Kidney (tissue), 14 donors: ENCODE data around the gene CNGA2. TPM values are rescaled to one million over a fixed set of nuclear protein-coding genes. Genes with fewer than 3 reads are reported as not detected.

Experiments used
- DNase-seq, 5 donors: peaks; one replicate each; pipeline ENCODE4 v3.0.0-alpha.2; 2013 to 2020
- FAIRE-seq: peaks from 2 replicates; lab custom pipeline; 2012; peaks lifted over from hg19 to GRCh38; lab: Jason Lieb, UNC
- H3K27ac ChIP-seq, 2 donors: one replicate each; pipeline ENCODE4 v1.7.0; 2013; ENCODE audit warnings: low read depth in 2 of 2, low read length in 2 of 2, inconsistent platforms in 1 of 2
- H3K27me3 ChIP-seq: one replicate; pipeline ENCODE4 v1.7.1; 2013; ENCODE audit warnings: low read length, inconsistent platforms; ENCODE audit not compliant: control insufficient read depth, insufficient read depth
- H3K36me3 ChIP-seq, 3 donors: one replicate each; pipeline versions ENCODE4 v1.7.0 to v1.7.1; 2013; ENCODE audit warnings: low read length in 3 of 3, control low read depth in 1 of 3, inconsistent platforms in 1 of 3; ENCODE audit not compliant: insufficient read depth in 3 of 3, control insufficient read depth in 2 of 3
- H3K4me1 ChIP-seq, 3 donors: one replicate each; pipeline versions ENCODE4 v1.7.0 to v1.7.1; 2013; ENCODE audit warnings: low read length in 3 of 3, inconsistent platforms in 1 of 3, low read depth in 1 of 3; ENCODE audit not compliant: control insufficient read depth in 2 of 3, insufficient read depth in 2 of 3
- H3K4me3 ChIP-seq, 3 donors: one replicate each; pipeline versions ENCODE4 v1.7.0 to v1.8.1; 2013; ENCODE audit warnings: low read length in 3 of 3, control low read depth in 1 of 3, inconsistent platforms in 1 of 3
- H3K9ac ChIP-seq, 3 donors: one replicate each; pipeline versions ENCODE4 v1.7.0 to v1.7.1; 2013; ENCODE audit warnings: low read length in 3 of 3, control low read depth in 1 of 3, inconsistent platforms in 1 of 3
- H3K9me3 ChIP-seq, 3 donors: one replicate each; pipeline versions ENCODE4 v1.7.0 to v1.7.1; 2013; ENCODE audit warnings: low read length in 3 of 3, control low read depth in 1 of 3, inconsistent platforms in 1 of 3; ENCODE audit not compliant: control insufficient read depth in 2 of 3, insufficient read depth in 1 of 3
- CTCF ChIP-seq: IDR thresholded peaks from 3 replicates; pipeline ENCODE4 v1.5.1; 2012; ENCODE audit warnings: mild to moderate bottlenecking, moderate library complexity, borderline replicate concordance; ENCODE audit not compliant: insufficient read depth; ENCODE audit errors: extremely low read depth
- intact Hi-C: fragments of 100-400 bp; cut with DNase I; formaldehyde crosslinking; loops from one replicate; pipeline ENCODE4 v1.11.1; 2022
- polyA plus RNA-seq: library from polyadenylated mRNA; stranded (reverse); fragments of 350-450 nt; fragmentation: Illumina TruSeq; extraction: RNeasy Lipid Tissue Mini Kit (QIAGEN cat#74804); gene quantifications from one replicate; pipeline ENCODE4 v1.2.3, GENCODE V29; 2014; ENCODE audit warnings: low read depth, low replicate concordance; ENCODE audit not compliant: insufficient read depth
- total RNA-seq: library from RNA; stranded (reverse); fragmentation: NEBNext Ultra II Directional; extraction: Animal tissue kit (Norgen Biotek cat#: 25700); gene quantifications from one replicate; pipeline ENCODE4 v1.2.1, GENCODE V29; 2021
- donor health status: control.
- donor health status: control.
- donor health status: control.
- donor health status: control.
- donor health status: control.
- donor health status: DM: yes; HTN: yes; CAD: no.
- donor health status: Normal renal cell carcinoma (clear cell type).

Gene CNGA2
- total and polyA plus RNA-seq, 2 donors from 2014 or later = not detected

- TF ChIP-seq CTCF = no peak
- intact Hi-C loops = no loop called here
- H3K4me1 ChIP-seq = no peaks in the 10 kb centered on the region
- H3K4me3 ChIP-seq = no peak overlapping the region
- FAIRE-seq = no peak
- no peaks in the 10 kb centered on the region for H3K9me3 ChIP-seq
- H3K9ac ChIP-seq = no peak overlapping the region
- no peaks in the 10 kb centered on the region for H3K36me3 ChIP-seq
- no peaks in the 10 kb centered on the region for H3K27me3 ChIP-seq
- peak in 2 of 5 donors; percentile 8 to 18 for DNase-seq
- no peak overlapping the region for H3K27ac ChIP-seq
These were observed 11.3 kb upstream of the CNGA2 start for GRCh38 chrX:151723156-151723760.

DNA sequence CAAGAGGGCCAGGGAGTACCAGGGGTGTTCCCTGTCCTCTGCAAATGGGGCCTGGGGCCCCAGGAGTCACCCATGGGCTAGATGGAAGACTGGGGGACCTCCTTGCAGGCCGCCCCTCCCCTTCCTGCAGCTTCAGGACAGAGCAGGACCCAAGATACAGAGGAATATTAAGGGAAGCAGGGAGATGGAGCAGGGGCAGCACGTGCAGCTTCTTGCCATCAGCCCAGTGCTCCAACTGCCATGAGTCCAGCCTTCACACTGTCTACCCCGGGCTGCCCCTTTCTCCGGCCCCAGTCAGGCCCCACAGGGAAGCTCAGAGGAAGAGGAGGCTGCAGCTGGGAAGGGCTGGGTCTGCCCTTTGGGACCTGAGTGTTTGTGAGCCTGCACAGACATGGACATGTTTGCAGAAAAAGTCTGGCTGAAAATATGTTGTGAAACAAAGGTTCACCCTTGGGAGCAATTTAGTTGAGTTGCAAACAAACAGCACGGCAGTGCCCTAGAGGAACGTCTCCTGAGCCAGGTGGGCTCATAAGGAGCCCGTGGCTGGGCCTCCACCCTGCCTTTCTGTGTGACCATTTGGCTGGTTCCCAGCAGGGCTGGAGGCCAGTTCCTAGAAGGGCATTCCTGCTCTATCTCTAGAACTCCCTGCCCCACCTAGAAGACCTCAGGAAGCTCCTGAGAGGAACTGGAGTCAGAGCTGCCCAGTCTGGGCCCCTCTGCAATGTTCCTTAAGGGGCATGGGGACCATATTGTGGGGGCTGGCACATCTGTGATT is 9.8 kb upstream of the CNGA2 start:
- peak in 1 of 5 donors; percentile 26 for DNase-seq

GRCh38 chrX:151725338-151725614 is 9.3 kb upstream of the CNGA2 start:
- H3K27me3 ChIP-seq = no peaks in the 10 kb centered on the region
- FAIRE-seq (no peak), DNase-seq (peak in 1 of 5 donors; percentile 15)
- no peak overlapping the region for H3K9ac ChIP-seq
- no peaks in the 10 kb centered on the region for H3K4me1 ChIP-seq
- H3K9me3 ChIP-seq = no peaks in the 10 kb centered on the region
- H3K36me3 ChIP-seq = no peaks in the 10 kb centered on the region
- H3K4me3 ChIP-seq = no peak overlapping the region
- no peak overlapping the region for H3K27ac ChIP-seq
- intact Hi-C loops = no loop called here
- TF ChIP-seq CTCF = no peak

More for the DNA sequence above, 9.8 kb upstream of the CNGA2 start:
- H3K4me1 ChIP-seq = no peaks in the 10 kb centered on the region
- intact Hi-C loops = no loop called here
- H3K27ac ChIP-seq = no peak overlapping the region
- no peaks in the 10 kb centered on the region for H3K27me3 ChIP-seq
- H3K9ac ChIP-seq = no peak overlapping the region
- H3K4me3 ChIP-seq = no peak overlapping the region
- H3K9me3 ChIP-seq = no peaks in the 10 kb centered on the region
- H3K36me3 ChIP-seq = no peaks in the 10 kb centered on the region
- FAIRE-seq = no peak
- TF ChIP-seq CTCF = no peak
